Astrocyte of the cerebellum (primary cell): Measurements from ENCODE around the gene NFIX.

Experiments
- DNase-seq: peaks from one replicate; pipeline ENCODE4 v3.0.0-alpha.2; 2011; ENCODE audit warnings: low read depth
- H3K4me3 ChIP-seq: 2 replicates; pipeline ENCODE4 v1.5.1; 2011; ENCODE audit warnings: mild to moderate bottlenecking, low read depth, low read length, moderate library complexity
- in situ Hi-C: cut with HindIII; loops from 2 replicates; pipeline ENCODE4 v1.10.0; 2017; ENCODE audit warnings: low sequenced_read_pairs
- TF ChIP-seq, protein P1 (sequence below): IDR thresholded peaks from 2 replicates; pipeline ENCODE4 v1.5.1; 2012; ENCODE audit warnings: low read length, low read depth, moderate library complexity, mild to moderate bottlenecking; ENCODE audit errors: missing control alignments

The NFIX gene

GRCh38 chr19:13037161-13037560 is 41.9 kb downstream of the NFIX start:
- no peak overlapping the region for H3K4me3 ChIP-seq
- TF ChIP-seq, protein P1, sequence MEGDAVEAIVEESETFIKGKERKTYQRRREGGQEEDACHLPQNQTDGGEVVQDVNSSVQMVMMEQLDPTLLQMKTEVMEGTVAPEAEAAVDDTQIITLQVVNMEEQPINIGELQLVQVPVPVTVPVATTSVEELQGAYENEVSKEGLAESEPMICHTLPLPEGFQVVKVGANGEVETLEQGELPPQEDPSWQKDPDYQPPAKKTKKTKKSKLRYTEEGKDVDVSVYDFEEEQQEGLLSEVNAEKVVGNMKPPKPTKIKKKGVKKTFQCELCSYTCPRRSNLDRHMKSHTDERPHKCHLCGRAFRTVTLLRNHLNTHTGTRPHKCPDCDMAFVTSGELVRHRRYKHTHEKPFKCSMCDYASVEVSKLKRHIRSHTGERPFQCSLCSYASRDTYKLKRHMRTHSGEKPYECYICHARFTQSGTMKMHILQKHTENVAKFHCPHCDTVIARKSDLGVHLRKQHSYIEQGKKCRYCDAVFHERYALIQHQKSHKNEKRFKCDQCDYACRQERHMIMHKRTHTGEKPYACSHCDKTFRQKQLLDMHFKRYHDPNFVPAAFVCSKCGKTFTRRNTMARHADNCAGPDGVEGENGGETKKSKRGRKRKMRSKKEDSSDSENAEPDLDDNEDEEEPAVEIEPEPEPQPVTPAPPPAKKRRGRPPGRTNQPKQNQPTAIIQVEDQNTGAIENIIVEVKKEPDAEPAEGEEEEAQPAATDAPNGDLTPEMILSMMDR, result no peak
- no peak for DNase-seq
- in situ Hi-C loops, result no loop called here

DNA sequence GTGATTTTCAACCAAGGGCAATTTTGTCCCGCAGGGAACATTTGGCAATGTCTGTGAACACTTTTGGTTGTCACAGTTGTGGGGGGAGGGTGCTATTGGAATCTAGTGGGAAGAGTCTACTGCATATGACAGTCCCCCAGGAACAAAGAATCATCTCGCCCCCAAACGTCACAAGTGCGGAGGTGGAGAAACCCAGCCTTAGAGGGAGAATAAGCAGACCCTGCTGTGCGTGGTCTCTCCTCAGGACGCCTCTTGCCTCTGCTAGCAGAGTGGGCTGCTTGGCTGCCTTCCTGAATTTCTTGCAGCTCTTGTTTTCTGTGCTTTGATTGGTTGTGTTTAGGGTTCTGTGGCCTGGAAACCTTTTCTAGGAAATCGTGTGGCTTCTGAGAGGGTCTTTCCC is 42.5 kb downstream of the NFIX start:
- H3K4me3 ChIP-seq, result no peak overlapping the region
- in situ Hi-C loops, result no loop called here
- DNase-seq, result no peak
- TF ChIP-seq, protein P1, result no peak

DNA sequence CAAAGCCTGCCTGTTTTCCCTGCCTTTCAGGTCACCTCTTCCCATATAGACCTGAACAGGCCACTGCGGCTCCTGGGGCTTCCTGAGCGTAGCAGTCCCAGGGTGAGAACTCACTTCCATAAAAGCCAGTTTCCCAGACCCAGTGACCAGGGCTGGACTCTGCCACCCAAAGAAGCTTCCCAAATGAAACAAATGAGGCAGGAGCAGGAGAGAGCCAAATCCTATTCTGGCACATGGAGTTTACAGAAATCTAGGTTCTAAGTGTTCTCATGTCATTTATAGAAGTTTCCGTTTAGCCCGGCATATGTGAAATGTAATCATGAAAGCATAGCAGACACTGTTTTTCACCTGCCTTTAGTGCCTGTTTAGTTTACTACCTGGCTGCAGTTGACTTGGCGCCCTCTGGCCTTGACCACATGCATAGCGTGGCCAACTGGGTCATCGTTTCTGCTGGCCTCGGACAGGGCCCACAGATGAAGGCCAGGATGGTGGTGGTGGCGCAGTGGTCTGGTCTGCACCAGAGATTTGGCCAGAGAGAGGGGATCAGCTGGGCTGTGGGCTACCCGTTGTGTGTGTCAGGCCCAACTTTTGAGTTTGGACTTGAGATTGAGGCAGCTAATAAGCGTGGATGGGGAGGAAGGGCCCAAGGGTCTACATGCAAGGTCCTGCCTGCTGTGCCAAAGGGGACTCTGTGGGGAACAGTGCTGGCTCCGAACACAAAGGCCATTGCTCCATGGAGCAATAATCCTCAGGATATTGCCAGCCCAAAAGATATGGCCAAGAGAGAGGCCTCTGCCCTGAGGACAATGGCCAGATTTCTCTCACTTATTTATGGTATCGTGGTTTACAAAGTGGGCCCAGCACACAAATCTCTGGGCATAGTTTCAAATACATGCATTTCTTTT is 43.3 kb downstream of the NFIX start:
- H3K4me3 ChIP-seq, result no peak overlapping the region
- in situ Hi-C loops, result no loop called here
- TF ChIP-seq, protein P1, result no peak
- DNase-seq, result no peak

GRCh38 chr19:13039211-13039789 is 44.0 kb downstream of the NFIX start:
- in situ Hi-C loops, result no loop called here
- TF ChIP-seq, protein P1, result no peak
- no peak overlapping the region for H3K4me3 ChIP-seq
- DNase-seq, result no peak

DNA sequence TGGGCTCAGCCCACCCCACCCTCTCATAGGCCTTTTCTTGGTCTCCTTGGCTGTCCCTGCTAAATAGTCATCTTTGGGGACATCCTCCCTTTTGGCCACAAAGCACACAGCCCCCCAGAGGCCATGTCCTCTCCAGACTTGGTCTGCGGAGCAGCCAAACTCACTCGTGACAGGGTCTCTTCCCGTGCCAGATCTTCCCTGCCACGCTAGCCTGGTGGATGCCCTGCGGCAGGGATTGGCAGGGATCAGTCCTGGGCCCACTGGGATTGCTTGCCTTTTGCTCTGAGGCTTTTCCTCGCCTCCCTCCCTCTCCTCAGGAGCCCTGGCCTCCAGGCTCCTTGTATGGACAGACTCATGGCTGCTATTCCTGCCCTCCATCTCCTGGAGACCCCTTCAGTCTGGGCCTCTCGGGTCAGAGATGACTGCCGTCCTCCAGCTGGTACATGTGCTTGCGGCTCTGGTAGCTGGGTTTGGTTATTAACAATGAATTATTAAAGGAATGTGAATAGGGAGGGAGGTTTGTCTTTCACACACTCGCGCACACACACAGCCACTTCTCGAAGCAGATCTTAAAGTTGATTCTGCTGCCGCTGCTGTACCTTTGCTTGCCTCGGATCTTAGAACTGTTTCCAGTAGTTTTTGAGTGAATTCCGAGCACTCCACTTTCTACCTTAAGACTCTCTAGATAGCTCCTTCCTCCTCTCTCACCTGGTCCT is 45.1 kb downstream of the NFIX start:
- in situ Hi-C loops, result no loop called here
- DNase-seq, result no peak
- H3K4me3 ChIP-seq, result peak overlapping the region; percentile 9
- TF ChIP-seq, protein P1, result no peak

DNA sequence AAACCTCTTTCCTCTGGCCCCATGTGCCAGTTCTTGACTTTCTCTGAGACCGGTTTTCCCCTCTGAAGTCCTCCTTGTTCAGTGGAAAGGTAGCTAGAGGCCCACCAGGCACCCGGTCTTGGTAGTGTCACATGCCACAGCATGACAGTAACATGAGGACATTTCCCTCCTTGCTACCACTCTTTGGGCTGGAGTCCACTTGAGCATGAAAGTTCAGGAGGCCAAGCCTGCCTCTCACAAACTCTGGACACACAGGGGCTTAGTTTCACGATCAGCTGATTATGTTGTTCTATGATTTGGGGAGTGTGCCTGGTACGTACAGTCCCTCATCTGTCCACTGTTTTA is 45.6 kb downstream of the NFIX start:
- no peak for DNase-seq
- in situ Hi-C loops, result no loop called here
- TF ChIP-seq, protein P1, result no peak
- no peak overlapping the region for H3K4me3 ChIP-seq
